Adrenal gland (tissue), 12 donors: ENCODE data around the gene ALDH3B1. TPM values are rescaled to one million over a fixed set of nuclear protein-coding genes. Genes with fewer than 3 reads are reported as not detected.

Source experiments
- DNase-seq, 7 donors: peaks; one replicate each; pipeline ENCODE4 v3.0.0-alpha.2; 2019 to 2020
- H3K27ac ChIP-seq, 5 donors: fragments of 200-600 bp; sonication (generic) in 4 of 5; 1 replicate in 3 of 5; 2 replicates in 2 of 5; pipeline versions ENCODE4 v1.5.1 to v1.8.0; 2016 to 2020; ENCODE audit warnings: mild to moderate bottlenecking in 1 of 5
- H3K27me3 ChIP-seq: fragments of 200-600 bp; 2 replicates; pipeline ENCODE4 v1.8.0; 2021
- H3K36me3 ChIP-seq, 2 donors: fragments of 200-600 bp; replicated peaks in 1 of 2; 1 replicate in 1 of 2; 2 replicates in 1 of 2; pipeline versions ENCODE4 v1.5.1 to v1.8.0; 2018 to 2022
- H3K4me1 ChIP-seq, 2 donors: fragments of 200-600 bp; replicated peaks in 1 of 2; 1 replicate in 1 of 2; 2 replicates in 1 of 2; pipeline versions ENCODE4 v1.5.1 to v1.8.0; 2018 to 2021
- H3K4me3 ChIP-seq, 4 donors: fragments of 200-600 bp; sonication (generic) in 3 of 4; one replicate each; pipeline ENCODE4 v1.5.1; 2016 to 2018
- H3K9me3 ChIP-seq, 3 donors: fragments of 200-600 bp; sonication (generic) in 1 of 3; replicated peaks in 1 of 3; 1 replicate in 2 of 3; 2 replicates in 1 of 3; pipeline versions ENCODE4 v1.5.1 to v1.8.0; 2016 to 2021
- CTCF ChIP-seq, 6 experiments: fragments of 450-650 bp in 4 of 6; fragments of 200-600 bp in 2 of 6; sonication (generic) in 1 of 6; IDR thresholded peaks; 1 replicate in 5 of 6; 2 replicates in 1 of 6; pipeline versions ENCODE4 v1.5.1 to v1.8.0; 2016 to 2021; ENCODE audit warnings: antibody characterized with exemption in 6 of 6, mild to moderate bottlenecking in 2 of 6, moderate library complexity in 1 of 6
- POLR2A ChIP-seq, 2 donors: fragments of 450-650 bp; IDR thresholded peaks; one replicate each; pipeline ENCODE4 v1.6.1; 2017; ENCODE audit warnings: antibody characterized with exemption in 2 of 2, mild to moderate bottlenecking in 2 of 2, moderate library complexity in 1 of 2
- WGBS, 4 donors: extraction: QIAGEN DNeasy Blood & Tissue Kit in 2 of 4; methylation state at CpG; one replicate each; pipeline versions ENCODE4 v1.1.5 to v1.1.7; 2013 to 2017; 5-methylcytosine and 5-hydroxymethylcytosine counted together
- intact Hi-C, 2 donors: fragments of 100-400 bp; cut with DNase I; formaldehyde crosslinking; loops; one replicate each; pipeline versions ENCODE4 v1.14.1 to v1.15.0; 2022 to 2023
- polyA plus RNA-seq, 3 donors: library from polyadenylated mRNA; stranded (reverse); fragments of 200-250 nt in 2 of 3; fragments of 350-450 nt in 1 of 3; fragmentation: Illumina TruSeq in 1 of 3; extraction: RNeasy Lipid Tissue Mini Kit (QIAGEN cat#74804) in 1 of 3; gene quantifications; one replicate each; pipeline ENCODE4 v1.2.3, GENCODE V29; 2013 to 2014
- total RNA-seq, 9 donors: library from RNA; depleted of rRNA in 4 of 9; stranded (reverse); fragments of >200 nt in 4 of 9; fragments of 120-200 nt in 1 of 9; fragmentation: NEBNext Ultra II Directional in 1 of 9; extraction: Animal tissue kit (Norgen Biotek cat#: 25700) in 1 of 9; gene quantifications; one replicate each; pipeline versions ENCODE4 v1.1.0 to v1.2.4, GENCODE V29; 2013 to 2023
- donor health status: healthy with polysubstance abuse.
- donor health status: Bipolar disorder and iron deficiency.
- donor health status: DM: yes; HTN: yes; CAD: no.
- donor health status: DM: no; HTN: no; CAD: no.
- donor health status: DM: no; HTN: no; CAD: no.
- donor health status: DM: yes; HTN: yes; CAD: no.

The ALDH3B1 gene
- total and polyA plus RNA-seq, 12 donors: 0.72 to 70.3 (median 51.6) TPM

- peak in 6 of 7 donors; percentile 68 to 87 (median 80) for DNase-seq
- intact Hi-C loops: loop anchor here in 1 of 2 donors (5.0 kb wide), 1 partner anchor 85 kb away; the partner anchor contains the start of gene CHKA
- H3K4me1 ChIP-seq: peaks cover 56 to 82% of the 10 kb centered on the region in 2 donors
- peak overlapping the region in 1 of 4 donors; percentile 95 for H3K4me3 ChIP-seq
- 71 to 80% (median 76%) methylated on average over 15 to 20 of the region's 20 CpGs for WGBS, 4 donors
- TF ChIP-seq CTCF (IDR thresholded peaks at IDR 0.05) (no peak), POLR2A (IDR thresholded peaks at IDR 0.05) (peak in 1 of 2 donors; percentile 5)
- H3K27me3 ChIP-seq: no peaks in the 10 kb centered on the region
- H3K9me3 ChIP-seq: no peaks in the 10 kb centered on the region
- H3K27ac ChIP-seq: peak overlapping the region; percentile 78 to 97 (median 92)
- H3K36me3 ChIP-seq: peaks cover 0 to 41% of the 10 kb centered on the region in 2 donors
Measured at GRCh38 chr11:68037411-68038225, 27.5 kb downstream of the ALDH3B1 start.

GRCh38 chr11:68038226-68038717 is 28.1 kb downstream of the ALDH3B1 start:
- H3K27me3 ChIP-seq: no peaks in the 10 kb centered on the region
- no peaks in the 10 kb centered on the region for H3K9me3 ChIP-seq
- H3K4me1 ChIP-seq: peaks cover 55 to 82% of the 10 kb centered on the region in 2 donors
- TF ChIP-seq CTCF (IDR thresholded peaks at IDR 0.05) (no peak), POLR2A (IDR thresholded peaks at IDR 0.05) (no peak)
- peak overlapping the region in 2 of 4 donors; percentile 60 to 95 for H3K4me3 ChIP-seq
- peak; percentile 65 to 89 (median 79) for DNase-seq
- peak overlapping the region; percentile 78 to 97 (median 92) for H3K27ac ChIP-seq
- WGBS, 4 donors: 22 to 50% (median 24%) methylated on average over 1 to 13 of the region's 13 CpGs
- H3K36me3 ChIP-seq: peaks cover 0 to 41% of the 10 kb centered on the region in 2 donors
- intact Hi-C loops: loop anchor here in 1 of 2 donors (5.0 kb wide), 1 partner anchor 84 kb away; the partner anchor contains the start of gene CHKA

GRCh38 chr11:68038718-68039525 is 28.8 kb downstream of the ALDH3B1 start, which contains the start of gene TCIRG1:
TSS of gene TCIRG1 (plus strand) at chr11:68039025. CDS start at chr11:68041272, 2,247 bp downstream.
- 4 to 21% (median 4%) methylated on average over 7 to 51 of the region's 51 CpGs for WGBS, 4 donors
- TF ChIP-seq CTCF (IDR thresholded peaks at IDR 0.05) (peak in 1 of 6 experiments; percentile 37), POLR2A (IDR thresholded peaks at IDR 0.05) (peak; percentile 91 to 97)
- Histone ChIP-seq H3K4me1 (peaks cover 56 to 79% of the 10 kb centered on the region in 2 donors), H3K9me3 (no peaks in the 10 kb centered on the region), H3K4me3 (peak within 1 kb of the TSS; percentile 60 to 95 (median 92)), H3K36me3 (peaks cover 0 to 40% of the 10 kb centered on the region in 2 donors), H3K27ac (peak within 1 kb of the TSS; percentile 78 to 97 (median 92)), H3K27me3 (no peaks in the 10 kb centered on the region)
- intact Hi-C loops: loop anchor here in 1 of 2 donors (5.0 kb wide), 1 partner anchor 83 kb away; the partner anchor contains the start of gene CHKA
- peak; percentile 88 to 93 (median 91) for DNase-seq
